Measurements from ENCODE around the gene SLC25A5. TPM values are rescaled to one million over a fixed set of nuclear protein-coding genes. Genes with fewer than 3 reads are reported as not detected.

SLC25A5 gene
- polyA plus RNA-seq, 1 donor from 2014 or later, result 158 TPM

DNA sequence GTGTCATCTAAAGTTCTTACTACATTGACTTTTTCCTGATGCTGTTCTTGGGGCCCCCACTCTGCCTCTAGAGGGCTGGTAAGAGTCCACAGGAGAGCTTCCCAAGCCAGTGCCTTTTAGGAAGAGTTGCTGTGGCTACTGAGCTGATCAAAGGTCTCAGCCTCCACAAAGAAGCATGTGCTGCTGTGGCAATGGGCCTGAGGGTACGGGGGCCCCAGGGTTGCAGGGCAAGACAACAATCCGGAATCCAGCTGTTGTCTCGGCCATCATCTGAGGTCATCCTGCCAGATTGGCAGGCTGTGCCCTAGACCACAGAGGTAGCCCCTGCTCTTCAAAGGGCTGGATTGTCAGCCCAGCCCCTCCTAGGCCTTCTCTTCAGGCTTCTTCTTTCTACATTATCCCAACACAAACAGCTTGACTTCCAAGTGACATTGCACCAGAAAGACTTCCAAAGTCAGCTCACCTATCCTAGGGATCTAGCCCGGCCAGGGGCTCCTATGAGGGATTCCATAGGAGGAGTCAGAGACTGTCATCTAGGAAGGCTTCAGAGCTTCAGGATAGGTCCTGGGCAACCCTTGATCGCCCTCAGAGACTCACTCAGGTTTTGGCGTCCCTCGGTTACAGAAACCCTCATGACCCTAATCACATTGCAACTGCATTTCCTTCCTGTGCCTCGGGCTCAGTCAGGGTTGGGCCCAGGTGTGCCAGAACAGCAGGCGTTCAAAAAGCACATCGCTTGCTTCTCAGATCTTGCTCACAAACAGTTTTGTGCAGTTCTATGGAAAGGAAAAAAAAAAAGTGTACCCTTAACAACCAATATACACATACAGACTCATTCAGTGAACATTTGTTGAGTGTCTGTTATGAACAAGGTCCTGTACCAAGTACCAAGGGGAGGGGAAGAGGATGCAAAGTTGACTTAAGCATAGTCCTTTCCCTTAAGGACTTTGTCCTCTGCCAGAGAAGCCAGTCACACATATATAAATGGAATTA lies 27.8 kb downstream of the SLC25A5 start:
- no peaks in the 10 kb centered on the region for H3F3A ChIP-seq (ENCODE audit: insufficient read depth, low read length, poor library complexity, severe bottlenecking)
- no peaks in the 10 kb centered on the region for H3K27me3 ChIP-seq (ENCODE audit: insufficient read depth, low read depth, low read length)
- H3K36me3 ChIP-seq (ENCODE audit: insufficient read depth, low read length), result no peaks in the 10 kb centered on the region
- TF ChIP-seq EP300 (conservative IDR thresholded peaks at IDR 0.05; ENCODE audit: poor library complexity, severe bottlenecking) (no peak), POLR2AphosphoS5 (IDR thresholded peaks at IDR 0.05) (no peak), TAF1 (IDR thresholded peaks at IDR 0.05; ENCODE audit: low read depth) (no peak), SMC3 (conservative IDR thresholded peaks at IDR 0.05; ENCODE audit: poor library complexity) (no peak), RAD21 (conservative IDR thresholded peaks at IDR 0.05) (no peak), EZH2 (IDR thresholded peaks at IDR 0.05; ENCODE audit: borderline replicate concordance, insufficient read depth, low read length, poor library complexity, severe bottlenecking) (no peak), MXI1 (conservative IDR thresholded peaks at IDR 0.05; ENCODE audit: poor library complexity, severe bottlenecking) (no peak)
- TF ChIP-seq, protein P1, sequence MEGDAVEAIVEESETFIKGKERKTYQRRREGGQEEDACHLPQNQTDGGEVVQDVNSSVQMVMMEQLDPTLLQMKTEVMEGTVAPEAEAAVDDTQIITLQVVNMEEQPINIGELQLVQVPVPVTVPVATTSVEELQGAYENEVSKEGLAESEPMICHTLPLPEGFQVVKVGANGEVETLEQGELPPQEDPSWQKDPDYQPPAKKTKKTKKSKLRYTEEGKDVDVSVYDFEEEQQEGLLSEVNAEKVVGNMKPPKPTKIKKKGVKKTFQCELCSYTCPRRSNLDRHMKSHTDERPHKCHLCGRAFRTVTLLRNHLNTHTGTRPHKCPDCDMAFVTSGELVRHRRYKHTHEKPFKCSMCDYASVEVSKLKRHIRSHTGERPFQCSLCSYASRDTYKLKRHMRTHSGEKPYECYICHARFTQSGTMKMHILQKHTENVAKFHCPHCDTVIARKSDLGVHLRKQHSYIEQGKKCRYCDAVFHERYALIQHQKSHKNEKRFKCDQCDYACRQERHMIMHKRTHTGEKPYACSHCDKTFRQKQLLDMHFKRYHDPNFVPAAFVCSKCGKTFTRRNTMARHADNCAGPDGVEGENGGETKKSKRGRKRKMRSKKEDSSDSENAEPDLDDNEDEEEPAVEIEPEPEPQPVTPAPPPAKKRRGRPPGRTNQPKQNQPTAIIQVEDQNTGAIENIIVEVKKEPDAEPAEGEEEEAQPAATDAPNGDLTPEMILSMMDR (IDR thresholded peaks at IDR 0.05; ENCODE audit: poor library complexity, severe bottlenecking), result no peak
- TF ChIP-seq, protein P2, sequence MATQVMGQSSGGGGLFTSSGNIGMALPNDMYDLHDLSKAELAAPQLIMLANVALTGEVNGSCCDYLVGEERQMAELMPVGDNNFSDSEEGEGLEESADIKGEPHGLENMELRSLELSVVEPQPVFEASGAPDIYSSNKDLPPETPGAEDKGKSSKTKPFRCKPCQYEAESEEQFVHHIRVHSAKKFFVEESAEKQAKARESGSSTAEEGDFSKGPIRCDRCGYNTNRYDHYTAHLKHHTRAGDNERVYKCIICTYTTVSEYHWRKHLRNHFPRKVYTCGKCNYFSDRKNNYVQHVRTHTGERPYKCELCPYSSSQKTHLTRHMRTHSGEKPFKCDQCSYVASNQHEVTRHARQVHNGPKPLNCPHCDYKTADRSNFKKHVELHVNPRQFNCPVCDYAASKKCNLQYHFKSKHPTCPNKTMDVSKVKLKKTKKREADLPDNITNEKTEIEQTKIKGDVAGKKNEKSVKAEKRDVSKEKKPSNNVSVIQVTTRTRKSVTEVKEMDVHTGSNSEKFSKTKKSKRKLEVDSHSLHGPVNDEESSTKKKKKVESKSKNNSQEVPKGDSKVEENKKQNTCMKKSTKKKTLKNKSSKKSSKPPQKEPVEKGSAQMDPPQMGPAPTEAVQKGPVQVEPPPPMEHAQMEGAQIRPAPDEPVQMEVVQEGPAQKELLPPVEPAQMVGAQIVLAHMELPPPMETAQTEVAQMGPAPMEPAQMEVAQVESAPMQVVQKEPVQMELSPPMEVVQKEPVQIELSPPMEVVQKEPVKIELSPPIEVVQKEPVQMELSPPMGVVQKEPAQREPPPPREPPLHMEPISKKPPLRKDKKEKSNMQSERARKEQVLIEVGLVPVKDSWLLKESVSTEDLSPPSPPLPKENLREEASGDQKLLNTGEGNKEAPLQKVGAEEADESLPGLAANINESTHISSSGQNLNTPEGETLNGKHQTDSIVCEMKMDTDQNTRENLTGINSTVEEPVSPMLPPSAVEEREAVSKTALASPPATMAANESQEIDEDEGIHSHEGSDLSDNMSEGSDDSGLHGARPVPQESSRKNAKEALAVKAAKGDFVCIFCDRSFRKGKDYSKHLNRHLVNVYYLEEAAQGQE (IDR thresholded peaks at IDR 0.05; ENCODE audit: borderline replicate concordance), result no peak
- H4K20me1 ChIP-seq (ENCODE audit: insufficient read depth), result no peaks in the 10 kb centered on the region
- no peak overlapping the region for H3K4me3 ChIP-seq (ENCODE audit: low read length)
- no peak overlapping the region for H3K27ac ChIP-seq (ENCODE audit: low read length)
- no peaks in the 10 kb centered on the region for H3K9me2 ChIP-seq (ENCODE audit: insufficient read depth, low read length)
- H3K4me2 ChIP-seq (ENCODE audit: low read length), result no peak overlapping the region
- no peak overlapping the region for H2AFZ ChIP-seq (ENCODE audit: low read depth, low read length)
- no peaks in the 10 kb centered on the region for H3K9me3 ChIP-seq (ENCODE audit: low read length)
- no peaks in the 10 kb centered on the region for H3K79me2 ChIP-seq (replicated peaks; ENCODE audit: insufficient read depth, low read length)
- H3K9ac ChIP-seq (ENCODE audit: low read length), result no peak overlapping the region

DNA sequence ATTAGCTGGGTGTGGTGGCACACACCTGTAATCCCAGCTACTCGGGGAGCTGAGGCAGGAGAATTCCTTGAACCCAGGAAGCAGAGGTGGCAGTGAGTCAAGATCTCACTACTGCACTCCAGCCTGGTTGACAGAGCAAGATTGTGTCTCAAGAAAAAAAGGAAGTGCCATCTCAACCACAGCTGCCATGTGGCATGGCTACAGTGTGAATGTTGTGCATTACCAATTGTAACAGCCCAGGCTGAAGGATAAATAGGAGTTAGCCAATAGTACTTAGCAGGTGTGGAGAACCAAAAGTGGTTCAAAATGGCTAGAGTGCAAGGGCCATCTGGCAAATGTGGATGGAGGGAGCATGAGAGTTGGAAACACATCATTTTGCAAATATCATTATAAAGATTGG lies 28.9 kb downstream of the SLC25A5 start:
- Histone ChIP-seq H3K79me2 (replicated peaks; ENCODE audit: insufficient read depth, low read length) (no peaks in the 10 kb centered on the region), H3K36me3 (ENCODE audit: insufficient read depth, low read length) (no peaks in the 10 kb centered on the region), H3K9me3 (ENCODE audit: low read length) (no peaks in the 10 kb centered on the region), H3K27me3 (ENCODE audit: insufficient read depth, low read depth, low read length) (no peaks in the 10 kb centered on the region), H3F3A (ENCODE audit: insufficient read depth, low read length, poor library complexity, severe bottlenecking) (no peaks in the 10 kb centered on the region), H3K9me2 (ENCODE audit: insufficient read depth, low read length) (no peaks in the 10 kb centered on the region), H2AFZ (ENCODE audit: low read depth, low read length) (no peak overlapping the region), H4K20me1 (ENCODE audit: insufficient read depth) (no peaks in the 10 kb centered on the region), H3K4me3 (ENCODE audit: low read length) (no peak overlapping the region), H3K4me2 (ENCODE audit: low read length) (no peak overlapping the region), H3K27ac (ENCODE audit: low read length) (no peak overlapping the region), H3K9ac (ENCODE audit: low read length) (no peak overlapping the region)
- TF ChIP-seq MXI1 (conservative IDR thresholded peaks at IDR 0.05; ENCODE audit: poor library complexity, severe bottlenecking) (no peak), EP300 (conservative IDR thresholded peaks at IDR 0.05; ENCODE audit: poor library complexity, severe bottlenecking) (no peak), RAD21 (conservative IDR thresholded peaks at IDR 0.05) (no peak), TAF1 (IDR thresholded peaks at IDR 0.05; ENCODE audit: low read depth) (no peak), EZH2 (IDR thresholded peaks at IDR 0.05; ENCODE audit: borderline replicate concordance, insufficient read depth, low read length, poor library complexity, severe bottlenecking) (no peak), POLR2AphosphoS5 (IDR thresholded peaks at IDR 0.05) (no peak), SMC3 (conservative IDR thresholded peaks at IDR 0.05; ENCODE audit: poor library complexity) (no peak)
- TF ChIP-seq, protein P1 (IDR thresholded peaks at IDR 0.05; ENCODE audit: poor library complexity, severe bottlenecking), result no peak
- TF ChIP-seq, protein P2 (IDR thresholded peaks at IDR 0.05; ENCODE audit: borderline replicate concordance), result no peak
